Measurements from ENCODE around the gene THADA.

THADA gene

GRCh38 chr2:43368483-43369385 is 227.1 kb downstream of the THADA start:
- H3K4me1 ChIP-seq (ENCODE audit: control insufficient read depth in 1 of 2, insufficient read depth in 1 of 2, low read depth in 1 of 2, low read length in 1 of 2): no peaks in the 10 kb centered on the region
- no peak overlapping the region for H3K27ac ChIP-seq
- TF ChIP-seq, protein P1, sequence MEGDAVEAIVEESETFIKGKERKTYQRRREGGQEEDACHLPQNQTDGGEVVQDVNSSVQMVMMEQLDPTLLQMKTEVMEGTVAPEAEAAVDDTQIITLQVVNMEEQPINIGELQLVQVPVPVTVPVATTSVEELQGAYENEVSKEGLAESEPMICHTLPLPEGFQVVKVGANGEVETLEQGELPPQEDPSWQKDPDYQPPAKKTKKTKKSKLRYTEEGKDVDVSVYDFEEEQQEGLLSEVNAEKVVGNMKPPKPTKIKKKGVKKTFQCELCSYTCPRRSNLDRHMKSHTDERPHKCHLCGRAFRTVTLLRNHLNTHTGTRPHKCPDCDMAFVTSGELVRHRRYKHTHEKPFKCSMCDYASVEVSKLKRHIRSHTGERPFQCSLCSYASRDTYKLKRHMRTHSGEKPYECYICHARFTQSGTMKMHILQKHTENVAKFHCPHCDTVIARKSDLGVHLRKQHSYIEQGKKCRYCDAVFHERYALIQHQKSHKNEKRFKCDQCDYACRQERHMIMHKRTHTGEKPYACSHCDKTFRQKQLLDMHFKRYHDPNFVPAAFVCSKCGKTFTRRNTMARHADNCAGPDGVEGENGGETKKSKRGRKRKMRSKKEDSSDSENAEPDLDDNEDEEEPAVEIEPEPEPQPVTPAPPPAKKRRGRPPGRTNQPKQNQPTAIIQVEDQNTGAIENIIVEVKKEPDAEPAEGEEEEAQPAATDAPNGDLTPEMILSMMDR (IDR thresholded peaks at IDR 0.05): no peak

GRCh38 chr2:43367012-43367782 is 228.6 kb downstream of the THADA start:
- Histone ChIP-seq H3K4me1 (ENCODE audit: control insufficient read depth in 1 of 2, insufficient read depth in 1 of 2, low read depth in 1 of 2, low read length in 1 of 2) (no peaks in the 10 kb centered on the region), H3K4me3 (ENCODE audit: low read depth in 1 of 2, low read length in 1 of 2) (no peak overlapping the region), H3K36me3 (no peaks in the 10 kb centered on the region), H3K27ac (no peak overlapping the region), H3K9me3 (no peaks in the 10 kb centered on the region), H3K27me3 (no peaks in the 10 kb centered on the region)
- TF ChIP-seq, protein P1 (IDR thresholded peaks at IDR 0.05): no peak

More at GRCh38 chr2:43368483-43369385, 227.1 kb downstream of the THADA start:
- H3K36me3 ChIP-seq: no peaks in the 10 kb centered on the region
- H3K4me3 ChIP-seq (ENCODE audit: low read depth in 1 of 2, low read length in 1 of 2): no peak overlapping the region
- H3K27me3 ChIP-seq: no peaks in the 10 kb centered on the region
- H3K9me3 ChIP-seq: no peaks in the 10 kb centered on the region

DNA sequence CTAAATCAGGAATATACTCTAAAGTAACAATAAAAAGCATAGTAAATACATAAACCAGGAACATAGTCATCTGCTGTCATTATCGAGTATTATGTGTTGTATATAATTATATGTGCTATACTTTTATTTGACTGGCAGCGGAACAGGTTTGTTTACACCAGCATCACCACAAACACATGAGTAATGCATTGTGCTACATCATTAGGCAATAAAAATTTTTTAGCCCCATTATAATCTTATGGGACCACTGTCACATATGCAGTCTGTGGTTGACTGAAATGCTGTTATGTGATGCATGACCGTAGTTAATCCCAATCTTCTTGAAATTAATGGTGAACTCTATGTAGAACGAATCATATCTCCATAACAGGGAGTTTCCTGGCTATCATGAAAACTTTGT is 232.7 kb downstream of the THADA start:
- Histone ChIP-seq H3K9me3 (no peaks in the 10 kb centered on the region), H3K36me3 (no peaks in the 10 kb centered on the region), H3K4me3 (ENCODE audit: low read depth in 1 of 2, low read length in 1 of 2) (no peak overlapping the region), H3K27ac (no peak overlapping the region), H3K27me3 (no peaks in the 10 kb centered on the region), H3K4me1 (ENCODE audit: control insufficient read depth in 1 of 2, insufficient read depth in 1 of 2, low read depth in 1 of 2, low read length in 1 of 2) (peaks cover 0 to under 1% of the 10 kb centered on the region in 2 experiments)
- TF ChIP-seq, protein P1 (IDR thresholded peaks at IDR 0.05): no peak

DNA sequence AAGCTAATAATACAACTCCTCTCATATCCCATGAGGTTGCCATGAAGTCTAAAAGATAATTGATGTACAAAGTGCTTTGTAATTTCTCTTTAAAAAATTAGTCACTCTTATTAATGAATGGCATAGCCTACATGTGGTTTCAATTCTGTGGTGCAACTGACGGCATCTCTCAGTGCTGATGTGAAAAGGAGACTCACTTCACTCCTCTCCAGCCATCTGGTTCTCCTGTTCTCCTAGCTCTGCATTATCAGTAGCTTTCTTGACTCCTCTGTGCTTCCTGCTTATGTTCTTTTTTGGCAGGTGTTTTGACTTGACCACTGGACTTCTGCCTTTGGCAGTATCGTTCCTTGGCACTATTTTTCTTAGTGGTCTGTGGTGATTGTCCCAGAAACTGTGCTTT is 234.6 kb downstream of the THADA start:
- Histone ChIP-seq H3K36me3 (no peaks in the 10 kb centered on the region), H3K27me3 (no peaks in the 10 kb centered on the region), H3K27ac (no peak overlapping the region), H3K4me1 (ENCODE audit: control insufficient read depth in 1 of 2, insufficient read depth in 1 of 2, low read depth in 1 of 2, low read length in 1 of 2) (peaks cover 0 to 6% of the 10 kb centered on the region in 2 experiments), H3K9me3 (no peaks in the 10 kb centered on the region), H3K4me3 (ENCODE audit: low read depth in 1 of 2, low read length in 1 of 2) (no peak overlapping the region)
- TF ChIP-seq, protein P1 (IDR thresholded peaks at IDR 0.05): no peak

DNA sequence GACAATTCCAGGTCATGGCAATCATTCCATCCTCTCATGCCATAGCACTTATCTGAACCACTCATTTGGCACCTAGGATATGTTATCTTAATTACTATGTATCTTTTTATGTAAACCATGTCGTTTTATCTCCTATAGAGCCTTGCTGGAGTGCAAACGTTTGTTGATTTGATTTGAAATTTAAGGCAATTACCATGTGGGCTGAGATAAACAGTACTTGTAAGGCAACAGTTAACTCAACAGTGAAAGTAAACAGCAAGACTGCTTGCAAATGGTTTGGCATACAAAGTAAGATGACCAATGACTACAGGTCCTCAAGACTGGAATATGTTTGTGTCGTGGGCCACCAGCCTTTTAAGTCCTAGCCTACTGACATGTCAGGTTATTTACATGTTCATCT is 235.7 kb downstream of the THADA start:
- Histone ChIP-seq H3K4me3 (ENCODE audit: low read depth in 1 of 2, low read length in 1 of 2) (no peak overlapping the region), H3K36me3 (no peaks in the 10 kb centered on the region), H3K4me1 (ENCODE audit: control insufficient read depth in 1 of 2, insufficient read depth in 1 of 2, low read depth in 1 of 2, low read length in 1 of 2) (peaks cover 0 to 6% of the 10 kb centered on the region in 2 experiments), H3K9me3 (no peaks in the 10 kb centered on the region), H3K27me3 (no peaks in the 10 kb centered on the region), H3K27ac (no peak overlapping the region)
- TF ChIP-seq, protein P1 (IDR thresholded peaks at IDR 0.05): no peak

All from neutrophil (primary cell).